ENCODE results near the gene ARHGAP4.

DNA sequence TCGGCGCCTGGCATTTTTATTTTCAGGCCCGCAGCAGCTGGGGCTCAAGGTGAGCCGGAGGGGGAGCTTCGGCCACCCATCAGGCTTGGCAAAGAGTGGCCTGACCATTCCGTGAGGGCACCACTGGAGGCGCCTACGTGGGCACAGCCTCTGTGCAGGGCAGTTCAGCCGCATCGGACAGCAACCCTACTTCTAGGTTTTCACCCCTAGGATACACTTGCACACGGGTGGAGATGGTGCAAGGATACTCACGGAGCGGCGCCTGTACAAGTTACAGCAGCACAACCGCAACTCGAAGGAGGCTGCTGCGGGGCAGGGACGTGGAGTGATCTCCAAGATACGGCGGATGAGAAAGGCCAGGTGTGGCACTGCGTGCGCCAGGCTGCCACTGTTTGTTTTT lies 34.7 kb upstream of the ARHGAP4 start:
- TF ChIP-seq, protein P1, sequence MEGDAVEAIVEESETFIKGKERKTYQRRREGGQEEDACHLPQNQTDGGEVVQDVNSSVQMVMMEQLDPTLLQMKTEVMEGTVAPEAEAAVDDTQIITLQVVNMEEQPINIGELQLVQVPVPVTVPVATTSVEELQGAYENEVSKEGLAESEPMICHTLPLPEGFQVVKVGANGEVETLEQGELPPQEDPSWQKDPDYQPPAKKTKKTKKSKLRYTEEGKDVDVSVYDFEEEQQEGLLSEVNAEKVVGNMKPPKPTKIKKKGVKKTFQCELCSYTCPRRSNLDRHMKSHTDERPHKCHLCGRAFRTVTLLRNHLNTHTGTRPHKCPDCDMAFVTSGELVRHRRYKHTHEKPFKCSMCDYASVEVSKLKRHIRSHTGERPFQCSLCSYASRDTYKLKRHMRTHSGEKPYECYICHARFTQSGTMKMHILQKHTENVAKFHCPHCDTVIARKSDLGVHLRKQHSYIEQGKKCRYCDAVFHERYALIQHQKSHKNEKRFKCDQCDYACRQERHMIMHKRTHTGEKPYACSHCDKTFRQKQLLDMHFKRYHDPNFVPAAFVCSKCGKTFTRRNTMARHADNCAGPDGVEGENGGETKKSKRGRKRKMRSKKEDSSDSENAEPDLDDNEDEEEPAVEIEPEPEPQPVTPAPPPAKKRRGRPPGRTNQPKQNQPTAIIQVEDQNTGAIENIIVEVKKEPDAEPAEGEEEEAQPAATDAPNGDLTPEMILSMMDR (conservative IDR thresholded peaks at IDR 0.05): no peak
- TF ChIP-seq EZH2 (IDR thresholded peaks at IDR 0.05; ENCODE audit: low read depth): no peak
